DND-41 (cell line): ENCODE results near the gene CACTIN.

Source experiments
- EZH2 ChIP-seq: IDR thresholded peaks from 3 replicates; pipeline ENCODE4 v1.6.1; 2012; ENCODE audit warnings: borderline replicate concordance, low read depth, mild to moderate bottlenecking, moderate library complexity, low read length, inconsistent platforms; ENCODE audit not compliant: severe bottlenecking
- TF ChIP-seq, protein P1 (sequence below): IDR thresholded peaks from 2 replicates; pipeline ENCODE4 v1.5.1; 2012; ENCODE audit warnings: borderline replicate concordance, low read length, moderate library complexity, mild to moderate bottlenecking; ENCODE audit not compliant: poor library complexity, severe bottlenecking; ENCODE audit errors: extremely low read depth

DNA sequence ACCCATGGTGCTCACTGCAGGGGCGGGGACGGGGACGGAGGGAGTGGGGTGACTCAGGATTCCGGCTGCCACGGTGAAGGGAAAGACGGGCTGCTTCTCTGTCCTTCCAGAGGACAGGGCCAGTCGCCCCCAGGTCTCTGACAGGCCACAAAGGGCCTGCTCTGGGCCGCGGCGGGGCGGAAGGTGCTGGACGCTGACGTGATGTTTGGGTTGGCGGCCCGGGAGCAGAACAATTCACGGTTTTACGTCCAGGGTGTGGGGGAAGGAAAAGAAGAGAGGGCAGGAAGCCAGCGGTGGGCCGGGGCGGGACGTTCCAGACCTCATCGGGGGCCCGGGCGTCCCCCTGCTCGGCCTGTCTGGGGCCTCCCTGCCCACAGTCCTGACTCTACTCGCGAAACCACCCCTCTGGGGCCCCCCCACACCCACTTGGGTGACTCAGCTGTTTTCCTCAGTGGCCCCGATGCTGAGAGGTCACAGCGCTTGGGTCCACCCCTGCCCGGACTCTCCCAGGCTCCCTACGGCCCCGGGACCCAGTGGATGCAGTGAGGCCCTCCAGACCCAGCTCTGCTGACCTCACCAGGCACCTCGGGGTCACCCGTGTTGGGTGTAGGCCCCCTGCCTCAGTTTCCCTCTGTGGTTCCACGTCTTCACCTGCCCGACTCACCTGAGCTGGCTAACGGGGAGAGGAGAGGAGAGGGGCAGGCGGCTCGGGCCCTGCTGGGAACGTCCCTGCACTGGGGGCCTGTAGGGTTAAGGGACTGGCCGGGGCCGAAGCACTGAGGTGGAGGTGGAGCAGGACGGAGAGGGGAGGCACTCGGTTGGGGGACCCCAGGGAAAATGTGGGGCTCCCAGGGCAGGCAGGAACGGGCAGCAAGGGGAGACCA lies 44.4 kb upstream of the CACTIN start:
- TF ChIP-seq, protein P1, sequence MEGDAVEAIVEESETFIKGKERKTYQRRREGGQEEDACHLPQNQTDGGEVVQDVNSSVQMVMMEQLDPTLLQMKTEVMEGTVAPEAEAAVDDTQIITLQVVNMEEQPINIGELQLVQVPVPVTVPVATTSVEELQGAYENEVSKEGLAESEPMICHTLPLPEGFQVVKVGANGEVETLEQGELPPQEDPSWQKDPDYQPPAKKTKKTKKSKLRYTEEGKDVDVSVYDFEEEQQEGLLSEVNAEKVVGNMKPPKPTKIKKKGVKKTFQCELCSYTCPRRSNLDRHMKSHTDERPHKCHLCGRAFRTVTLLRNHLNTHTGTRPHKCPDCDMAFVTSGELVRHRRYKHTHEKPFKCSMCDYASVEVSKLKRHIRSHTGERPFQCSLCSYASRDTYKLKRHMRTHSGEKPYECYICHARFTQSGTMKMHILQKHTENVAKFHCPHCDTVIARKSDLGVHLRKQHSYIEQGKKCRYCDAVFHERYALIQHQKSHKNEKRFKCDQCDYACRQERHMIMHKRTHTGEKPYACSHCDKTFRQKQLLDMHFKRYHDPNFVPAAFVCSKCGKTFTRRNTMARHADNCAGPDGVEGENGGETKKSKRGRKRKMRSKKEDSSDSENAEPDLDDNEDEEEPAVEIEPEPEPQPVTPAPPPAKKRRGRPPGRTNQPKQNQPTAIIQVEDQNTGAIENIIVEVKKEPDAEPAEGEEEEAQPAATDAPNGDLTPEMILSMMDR: no peak
- TF ChIP-seq EZH2: no peak
